ENCODE measurements around the gene ABCA3. TPM values are rescaled to one million over a fixed set of nuclear protein-coding genes. Genes with fewer than 3 reads are reported as not detected.

ABCA3 gene
- total and polyA plus RNA-seq, 2 experiments from 2014 or later = 3.0 to 4.1 TPM

- no peak for TF ChIP-seq JUNB (IDR thresholded peaks at IDR 0.05; ENCODE audit: unreplicated experiment)
- no peak for TF ChIP-seq STAT1 (IDR thresholded peaks at IDR 0.05; ENCODE audit: unreplicated experiment)
- TF ChIP-seq, protein P1, sequence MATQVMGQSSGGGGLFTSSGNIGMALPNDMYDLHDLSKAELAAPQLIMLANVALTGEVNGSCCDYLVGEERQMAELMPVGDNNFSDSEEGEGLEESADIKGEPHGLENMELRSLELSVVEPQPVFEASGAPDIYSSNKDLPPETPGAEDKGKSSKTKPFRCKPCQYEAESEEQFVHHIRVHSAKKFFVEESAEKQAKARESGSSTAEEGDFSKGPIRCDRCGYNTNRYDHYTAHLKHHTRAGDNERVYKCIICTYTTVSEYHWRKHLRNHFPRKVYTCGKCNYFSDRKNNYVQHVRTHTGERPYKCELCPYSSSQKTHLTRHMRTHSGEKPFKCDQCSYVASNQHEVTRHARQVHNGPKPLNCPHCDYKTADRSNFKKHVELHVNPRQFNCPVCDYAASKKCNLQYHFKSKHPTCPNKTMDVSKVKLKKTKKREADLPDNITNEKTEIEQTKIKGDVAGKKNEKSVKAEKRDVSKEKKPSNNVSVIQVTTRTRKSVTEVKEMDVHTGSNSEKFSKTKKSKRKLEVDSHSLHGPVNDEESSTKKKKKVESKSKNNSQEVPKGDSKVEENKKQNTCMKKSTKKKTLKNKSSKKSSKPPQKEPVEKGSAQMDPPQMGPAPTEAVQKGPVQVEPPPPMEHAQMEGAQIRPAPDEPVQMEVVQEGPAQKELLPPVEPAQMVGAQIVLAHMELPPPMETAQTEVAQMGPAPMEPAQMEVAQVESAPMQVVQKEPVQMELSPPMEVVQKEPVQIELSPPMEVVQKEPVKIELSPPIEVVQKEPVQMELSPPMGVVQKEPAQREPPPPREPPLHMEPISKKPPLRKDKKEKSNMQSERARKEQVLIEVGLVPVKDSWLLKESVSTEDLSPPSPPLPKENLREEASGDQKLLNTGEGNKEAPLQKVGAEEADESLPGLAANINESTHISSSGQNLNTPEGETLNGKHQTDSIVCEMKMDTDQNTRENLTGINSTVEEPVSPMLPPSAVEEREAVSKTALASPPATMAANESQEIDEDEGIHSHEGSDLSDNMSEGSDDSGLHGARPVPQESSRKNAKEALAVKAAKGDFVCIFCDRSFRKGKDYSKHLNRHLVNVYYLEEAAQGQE (IDR thresholded peaks at IDR 0.05; ENCODE audit: unreplicated experiment) = no peak
- TF ChIP-seq CREB1 (CRISPR knock-in tag; IDR thresholded peaks at IDR 0.05; ENCODE audit: low read depth) = no peak
- TF ChIP-seq, protein P2, sequence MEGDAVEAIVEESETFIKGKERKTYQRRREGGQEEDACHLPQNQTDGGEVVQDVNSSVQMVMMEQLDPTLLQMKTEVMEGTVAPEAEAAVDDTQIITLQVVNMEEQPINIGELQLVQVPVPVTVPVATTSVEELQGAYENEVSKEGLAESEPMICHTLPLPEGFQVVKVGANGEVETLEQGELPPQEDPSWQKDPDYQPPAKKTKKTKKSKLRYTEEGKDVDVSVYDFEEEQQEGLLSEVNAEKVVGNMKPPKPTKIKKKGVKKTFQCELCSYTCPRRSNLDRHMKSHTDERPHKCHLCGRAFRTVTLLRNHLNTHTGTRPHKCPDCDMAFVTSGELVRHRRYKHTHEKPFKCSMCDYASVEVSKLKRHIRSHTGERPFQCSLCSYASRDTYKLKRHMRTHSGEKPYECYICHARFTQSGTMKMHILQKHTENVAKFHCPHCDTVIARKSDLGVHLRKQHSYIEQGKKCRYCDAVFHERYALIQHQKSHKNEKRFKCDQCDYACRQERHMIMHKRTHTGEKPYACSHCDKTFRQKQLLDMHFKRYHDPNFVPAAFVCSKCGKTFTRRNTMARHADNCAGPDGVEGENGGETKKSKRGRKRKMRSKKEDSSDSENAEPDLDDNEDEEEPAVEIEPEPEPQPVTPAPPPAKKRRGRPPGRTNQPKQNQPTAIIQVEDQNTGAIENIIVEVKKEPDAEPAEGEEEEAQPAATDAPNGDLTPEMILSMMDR (conservative IDR thresholded peaks at IDR 0.05; ENCODE audit: low read depth in 2 of 2) = no peak
These were observed 114.2 kb downstream of the ABCA3 start (continued) for GRCh38 chr16:2226245-2226793.

MicroRNAs within 50 kb of the gene (microRNA counts, 767-probe panel; counts per million panel counts)
- microRNA hsa-miR-940 = not detected

Small RNA genes within 50 kb of the gene (microRNA-seq; reads per million reads assigned to microRNA genes)
- gene MIR3677 (not detected), gene MIR4717 (not detected)

Small RNA genes within 50 kb of the gene (small RNA-seq; reads per million reads assigned to genes)
- gene MIR3677 (ENCODE audit: low replicate concordance) = not detected
- gene MIR4717 (ENCODE audit: low replicate concordance) = not detected

Other genes with a start within 250 kb of the ABCA3 start
- 75.5 and 107 TPM in 2 replicates for gene PKD1, start 204.8 kb downstream of the ABCA3 start, total RNA-seq (2014; rRNA removed; shearing (Covaris generic))
- 18.5 and 21.1 TPM in 2 replicates for gene PKD1, start 204.8 kb downstream of the ABCA3 start, polyA plus RNA-seq (2016; fragmentation: Nextera tagmentation; extraction: Ambion mirVana)
- 3.7 and 4.1 TPM in 2 replicates for gene RAB26, start 192.1 kb downstream of the ABCA3 start, total RNA-seq (2014; rRNA removed; shearing (Covaris generic))
- gene RAB26, start 192.1 kb downstream of the ABCA3 start, polyA plus RNA-seq (2016; fragmentation: Nextera tagmentation; extraction: Ambion mirVana) = 8.7 and 11.6 TPM in 2 replicates
- 133 and 143 TPM in 2 replicates for gene TRAF7, start 184.9 kb downstream of the ABCA3 start, total RNA-seq (2014; rRNA removed; shearing (Covaris generic))
- 36.4 and 41.4 TPM in 2 replicates for gene TRAF7, start 184.9 kb downstream of the ABCA3 start, polyA plus RNA-seq (2016; fragmentation: Nextera tagmentation; extraction: Ambion mirVana)
- 2.4 and 6.2 TPM in 2 replicates for gene CASKIN1, start 144.1 kb downstream of the ABCA3 start, total RNA-seq (2014; rRNA removed; shearing (Covaris generic))
- gene CASKIN1, start 144.1 kb downstream of the ABCA3 start, polyA plus RNA-seq (2016; fragmentation: Nextera tagmentation; extraction: Ambion mirVana) = 1.0 TPM in 2 replicates
- gene MLST8, start 135.3 kb downstream of the ABCA3 start, total RNA-seq (2014; rRNA removed; shearing (Covaris generic)) = 98.1 and 138 TPM in 2 replicates
- gene MLST8, start 135.3 kb downstream of the ABCA3 start, polyA plus RNA-seq (2016; fragmentation: Nextera tagmentation; extraction: Ambion mirVana) = 55.3 and 58.8 TPM in 2 replicates
- 3.8 and 5.3 TPM in 2 replicates for gene BRICD5, start 129.9 kb downstream of the ABCA3 start, total RNA-seq (2014; rRNA removed; shearing (Covaris generic))
- gene BRICD5, start 129.9 kb downstream of the ABCA3 start, polyA plus RNA-seq (2016; fragmentation: Nextera tagmentation; extraction: Ambion mirVana) = 4.8 and 6.3 TPM in 2 replicates
- gene PGP, start 125.9 kb downstream of the ABCA3 start, total RNA-seq (2014; rRNA removed; shearing (Covaris generic)) = 59.3 and 80.3 TPM in 2 replicates
- 44.4 and 52.1 TPM in 2 replicates for gene PGP, start 125.9 kb downstream of the ABCA3 start, polyA plus RNA-seq (2016; fragmentation: Nextera tagmentation; extraction: Ambion mirVana)
- 42.0 and 45.5 TPM in 2 replicates for gene E4F1, start 117.1 kb downstream of the ABCA3 start, total RNA-seq (2014; rRNA removed; shearing (Covaris generic))
- gene E4F1, start 117.1 kb downstream of the ABCA3 start, polyA plus RNA-seq (2016; fragmentation: Nextera tagmentation; extraction: Ambion mirVana) = 22.6 and 22.7 TPM in 2 replicates
- 0.66 TPM in 1 of 2 replicates, not detected in the other for gene DNASE1L2, start 104.3 kb downstream of the ABCA3 start, total RNA-seq (2014; rRNA removed; shearing (Covaris generic))
- gene DNASE1L2, start 104.3 kb downstream of the ABCA3 start, polyA plus RNA-seq (2016; fragmentation: Nextera tagmentation; extraction: Ambion mirVana) = 0.23 and 0.42 TPM in 2 replicates
- 117 and 118 TPM in 2 replicates for gene ECI1, start 89.1 kb downstream of the ABCA3 start, total RNA-seq (2014; rRNA removed; shearing (Covaris generic))
- gene ECI1, start 89.1 kb downstream of the ABCA3 start, polyA plus RNA-seq (2016; fragmentation: Nextera tagmentation; extraction: Ambion mirVana) = 143 and 152 TPM in 2 replicates
- gene RNPS1, start 72.6 kb downstream of the ABCA3 start, total RNA-seq (2014; rRNA removed; shearing (Covaris generic)) = 372 and 384 TPM in 2 replicates
- 298 and 315 TPM in 2 replicates for gene RNPS1, start 72.6 kb downstream of the ABCA3 start, polyA plus RNA-seq (2016; fragmentation: Nextera tagmentation; extraction: Ambion mirVana)
- gene CCNF, start 88.7 kb upstream of the ABCA3 start, total RNA-seq (2014; rRNA removed; shearing (Covaris generic)) = 53.0 and 54.2 TPM in 2 replicates
- gene CCNF, start 88.7 kb upstream of the ABCA3 start, polyA plus RNA-seq (2016; fragmentation: Nextera tagmentation; extraction: Ambion mirVana) = 21.2 and 24.5 TPM in 2 replicates
- gene TEDC2, start 119.4 kb upstream of the ABCA3 start, total RNA-seq (2014; rRNA removed; shearing (Covaris generic)) = 86.5 and 98.9 TPM in 2 replicates
- gene TEDC2, start 119.4 kb upstream of the ABCA3 start, polyA plus RNA-seq (2016; fragmentation: Nextera tagmentation; extraction: Ambion mirVana) = 50.2 and 50.6 TPM in 2 replicates
- 1.7 and 3.0 TPM in 2 replicates for gene NTN3, start 130.6 kb upstream of the ABCA3 start, total RNA-seq (2014; rRNA removed; shearing (Covaris generic))
- 0.10 TPM in 1 of 2 replicates, not detected in the other for gene NTN3, start 130.6 kb upstream of the ABCA3 start, polyA plus RNA-seq (2016; fragmentation: Nextera tagmentation; extraction: Ambion mirVana)
- 19.3 and 21.0 TPM in 2 replicates for gene TBC1D24, start 134.4 kb upstream of the ABCA3 start, total RNA-seq (2014; rRNA removed; shearing (Covaris generic))
- gene TBC1D24, start 134.4 kb upstream of the ABCA3 start, polyA plus RNA-seq (2016; fragmentation: Nextera tagmentation; extraction: Ambion mirVana) = 5.4 and 6.1 TPM in 2 replicates
- gene ATP6V0C, start 173.2 kb upstream of the ABCA3 start, total RNA-seq (2014; rRNA removed; shearing (Covaris generic)) = 98.2 and 109 TPM in 2 replicates
- gene ATP6V0C, start 173.2 kb upstream of the ABCA3 start, polyA plus RNA-seq (2016; fragmentation: Nextera tagmentation; extraction: Ambion mirVana) = 154 and 162 TPM in 2 replicates
- 62.1 and 68.1 TPM in 2 replicates for gene AMDHD2, start 179.6 kb upstream of the ABCA3 start, total RNA-seq (2014; rRNA removed; shearing (Covaris generic))
- gene AMDHD2, start 179.6 kb upstream of the ABCA3 start, polyA plus RNA-seq (2016; fragmentation: Nextera tagmentation; extraction: Ambion mirVana) = 12.2 and 20.2 TPM in 2 replicates
- 0.31 TPM in 1 of 2 replicates, not detected in the other for gene CEMP1, start 190.7 kb upstream of the ABCA3 start, total RNA-seq (2014; rRNA removed; shearing (Covaris generic))
- gene CEMP1, start 190.7 kb upstream of the ABCA3 start, polyA plus RNA-seq (2016; fragmentation: Nextera tagmentation; extraction: Ambion mirVana) = 7.5 and 10.1 TPM in 2 replicates
- gene PDPK1, start 197.3 kb upstream of the ABCA3 start, total RNA-seq (2014; rRNA removed; shearing (Covaris generic)) = 24.9 and 25.8 TPM in 2 replicates
- 13.1 and 19.3 TPM in 2 replicates for gene PDPK1, start 197.3 kb upstream of the ABCA3 start, polyA plus RNA-seq (2016; fragmentation: Nextera tagmentation; extraction: Ambion mirVana)